A549 (cell line): ENCODE data around the gene CTDSPL. TPM values are rescaled to one million over a fixed set of nuclear protein-coding genes. Genes with fewer than 3 reads are reported as not detected.

Experiments
- ATAC-seq, 2 experiments: fragments of 200-7000 bp in 1 of 2; fragments of >200 bp in 1 of 2; cut with Nextera tagmentation in 1 of 2; cut with Tn5 transposase in 1 of 2; 3 replicates each; pipeline versions ENCODE4 v1.8.0 to v1.9.1; 2018 to 2020; ENCODE audit warnings: mild to moderate bottlenecking in 1 of 2, moderate library complexity in 1 of 2
- CTCF ChIA-PET: fragments of 300-600 bp; sonication (Branson Sonifier 250); formaldehyde crosslinking; extraction: SDS; loops from one replicate; lab custom pipeline; 2021; ENCODE audit warnings: antibody characterized with exemption, inconsistent platforms; lab: Yijun Ruan, JAX
- POLR2A ChIA-PET: fragments of 350-600 bp; formaldehyde crosslinking; extraction: SDS; loops from one replicate; lab custom pipeline; 2021; ENCODE audit warnings: antibody characterized with exemption, inconsistent platforms; lab: Yijun Ruan, JAX
- DNase-seq, 2 experiments: peaks; one replicate each; pipeline versions ENCODE4 v3.0.0 to v3.0.0-alpha.2; 2011 to 2016; ENCODE audit warnings: low read depth in 1 of 2, low spot score in 1 of 2
- FAIRE-seq: peaks from 2 replicates; lab custom pipeline; 2011; peaks lifted over from hg19 to GRCh38; lab: Jason Lieb, UNC
- H3K27ac ChIP-seq, 2 experiments: fragments of >200 bp; sonication (Bioruptor Twin); formaldehyde crosslinking; 3 replicates each; pipeline ENCODE4 v1.5.1; 2016 to 2017
- H3K4me1 ChIP-seq: fragments of >200 bp; sonication (Bioruptor Twin); formaldehyde crosslinking; 3 replicates; pipeline ENCODE4 v1.6.1; 2016
- H3K4me2 ChIP-seq: fragments of >200 bp; sonication (Bioruptor Twin); formaldehyde crosslinking; 3 replicates; pipeline ENCODE4 v1.6.1; 2016
- H3K4me3 ChIP-seq: fragments of >200 bp; sonication (Bioruptor Twin); formaldehyde crosslinking; 3 replicates; pipeline ENCODE4 v1.5.1; 2016
- H3K9me3 ChIP-seq: fragments of >200 bp; sonication (Bioruptor Twin); formaldehyde crosslinking; 3 replicates; pipeline ENCODE4 v1.6.1; 2016
- BHLHE40 ChIP-seq: IDR thresholded peaks from 2 replicates; pipeline ENCODE4 v1.6.1; 2012; ENCODE audit warnings: low read depth, low read length, inconsistent platforms
- CBX2 ChIP-seq: fragments of 200-600 bp; sonication (generic); IDR thresholded peaks from 2 replicates; pipeline ENCODE4 v1.6.1; 2016; ENCODE audit warnings: low read depth, mild to moderate bottlenecking, borderline replicate concordance
- CHD4 ChIP-seq: fragments of 200-600 bp; sonication (generic); IDR thresholded peaks from 2 replicates; pipeline ENCODE4 v1.6.1; 2016; ENCODE audit warnings: antibody characterized with exemption, mild to moderate bottlenecking, borderline replicate concordance
- EHF ChIP-seq: fragments of 250-450 bp; sonication (Bioruptor Pico); IDR thresholded peaks from 2 replicates; pipeline ENCODE4 v1.5.0; 2020; ENCODE audit warnings: mild to moderate bottlenecking
- ESRRA ChIP-seq: fragments of 150-350 bp; IDR thresholded peaks from 2 replicates; pipeline ENCODE4 v1.6.1; 2014; ENCODE audit warnings: mild to moderate bottlenecking, low read length, borderline replicate concordance
- FOSL2 ChIP-seq, 2 experiments: fragments of 450-650 bp in 1 of 2; fragments of >200 bp in 1 of 2; sonication (Bioruptor Twin) in 1 of 2; formaldehyde crosslinking; IDR thresholded peaks; 2 replicates each; pipeline versions ENCODE4 v1.5.0 to v1.6.1; 2016 to 2020; ENCODE audit warnings: mild to moderate bottlenecking in 1 of 2, moderate library complexity in 1 of 2
- GATA3 ChIP-seq: IDR thresholded peaks from 2 replicates; pipeline ENCODE4 v1.6.1; 2012; ENCODE audit warnings: borderline replicate concordance
- HOXB13 ChIP-seq: fragments of 250-450 bp; sonication (Bioruptor Pico); IDR thresholded peaks from 2 replicates; pipeline ENCODE4 v1.5.0; 2020; ENCODE audit warnings: low read depth, mild to moderate bottlenecking, moderate library complexity
- HOXB5 ChIP-seq: fragments of 250-450 bp; sonication (Bioruptor Pico); IDR thresholded peaks from 2 replicates; pipeline ENCODE4 v1.5.0; 2020; ENCODE audit warnings: mild to moderate bottlenecking, moderate library complexity
- JUNB ChIP-seq: fragments of >200 bp; sonication (Bioruptor Twin); formaldehyde crosslinking; IDR thresholded peaks from 2 replicates; pipeline ENCODE4 v1.6.1; 2016
- KDM5A ChIP-seq: fragments of 200-600 bp; sonication (generic); IDR thresholded peaks from 2 replicates; pipeline ENCODE4 v1.6.1; 2016; ENCODE audit warnings: antibody characterized with exemption, mild to moderate bottlenecking
- MAFK ChIP-seq: fragments of 450-650 bp; IDR thresholded peaks from 2 replicates; pipeline ENCODE4 v1.6.1; 2014; ENCODE audit not compliant: partially characterized antibody
- NPAS2 ChIP-seq: fragments of 250-450 bp; sonication (Bioruptor Pico); IDR thresholded peaks from 2 replicates; pipeline ENCODE4 v1.8.0; 2022; ENCODE audit warnings: mild to moderate bottlenecking, moderate library complexity, borderline replicate concordance
- POLR2A ChIP-seq: IDR thresholded peaks from 2 replicates; pipeline ENCODE4 v1.6.1; 2012; ENCODE audit warnings: mild to moderate bottlenecking, low read length
- RCOR1 ChIP-seq: fragments of 150-350 bp; IDR thresholded peaks from 2 replicates; pipeline ENCODE4 v1.6.1; 2014; ENCODE audit warnings: antibody characterized with exemption, low read length, low read depth
- RNF2 ChIP-seq: fragments of 200-600 bp; sonication (generic); IDR thresholded peaks from 2 replicates; pipeline ENCODE4 v1.6.1; 2016; ENCODE audit warnings: low read depth, mild to moderate bottlenecking, antibody characterized with exemption, moderate library complexity, borderline replicate concordance
- SREBF2 ChIP-seq: fragments of 450-650 bp; IDR thresholded peaks from 2 replicates; pipeline ENCODE4 v1.6.1; 2014; ENCODE audit warnings: mild to moderate bottlenecking, moderate library complexity
- ZC3H11A ChIP-seq: fragments of 450-650 bp; IDR thresholded peaks from 2 replicates; pipeline ENCODE4 v1.6.1; 2014; ENCODE audit warnings: antibody characterized with exemption, mild to moderate bottlenecking
- ZNF302 ChIP-seq: fragments of 250-450 bp; sonication (Bioruptor Pico); IDR thresholded peaks from 2 replicates; pipeline ENCODE4 v1.9.0; 2021; ENCODE audit warnings: inconsistent platforms, mild to moderate bottlenecking, moderate library complexity
- WGBS: methylation state at CpG from one replicate; pipeline ENCODE4 v1.1.6; 2017; ENCODE audit errors: missing lambda C conversion rate; 5-methylcytosine and 5-hydroxymethylcytosine counted together
- polyA plus RNA-seq, 4 experiments: library from polyadenylated mRNA; depleted of rRNA in 3 of 4; stranded (reverse); fragments of >200 nt; fragmentation: RNase III in 1 of 4; extraction: RNeasy Plus Mini Kit Qiagen cat#74134 plus additional on column Dnase treatment in 1 of 4; gene quantifications; 2 replicates in 3 of 4; 3 replicates in 1 of 4; pipeline ENCODE4 v1.2.3, GENCODE V29; 2011 to 2017
- TF ChIP-seq, protein P1 (sequence below): IDR thresholded peaks from 2 replicates; pipeline ENCODE4 v1.6.1; 2012
- TF ChIP-seq, protein P2 (sequence below): fragments of >200 bp; sonication (Bioruptor Twin); formaldehyde crosslinking; IDR thresholded peaks from 3 replicates; pipeline ENCODE4 v1.6.1; 2016
- TF ChIP-seq, protein P3 (sequence below): IDR thresholded peaks from 2 replicates; pipeline ENCODE4 v1.6.1; 2012; ENCODE audit warnings: low read depth, borderline replicate concordance
- TF ChIP-seq, protein P4 (sequence below): fragments of 150-350 bp; IDR thresholded peaks from 2 replicates; pipeline ENCODE4 v1.6.1; 2014; ENCODE audit warnings: low read depth, mild to moderate bottlenecking, low read length

CTDSPL gene
- polyA plus RNA-seq, 2 of the 4 experiments (the other 2 are of a cell fraction): 9.9 to 35.1 TPM

DNA sequence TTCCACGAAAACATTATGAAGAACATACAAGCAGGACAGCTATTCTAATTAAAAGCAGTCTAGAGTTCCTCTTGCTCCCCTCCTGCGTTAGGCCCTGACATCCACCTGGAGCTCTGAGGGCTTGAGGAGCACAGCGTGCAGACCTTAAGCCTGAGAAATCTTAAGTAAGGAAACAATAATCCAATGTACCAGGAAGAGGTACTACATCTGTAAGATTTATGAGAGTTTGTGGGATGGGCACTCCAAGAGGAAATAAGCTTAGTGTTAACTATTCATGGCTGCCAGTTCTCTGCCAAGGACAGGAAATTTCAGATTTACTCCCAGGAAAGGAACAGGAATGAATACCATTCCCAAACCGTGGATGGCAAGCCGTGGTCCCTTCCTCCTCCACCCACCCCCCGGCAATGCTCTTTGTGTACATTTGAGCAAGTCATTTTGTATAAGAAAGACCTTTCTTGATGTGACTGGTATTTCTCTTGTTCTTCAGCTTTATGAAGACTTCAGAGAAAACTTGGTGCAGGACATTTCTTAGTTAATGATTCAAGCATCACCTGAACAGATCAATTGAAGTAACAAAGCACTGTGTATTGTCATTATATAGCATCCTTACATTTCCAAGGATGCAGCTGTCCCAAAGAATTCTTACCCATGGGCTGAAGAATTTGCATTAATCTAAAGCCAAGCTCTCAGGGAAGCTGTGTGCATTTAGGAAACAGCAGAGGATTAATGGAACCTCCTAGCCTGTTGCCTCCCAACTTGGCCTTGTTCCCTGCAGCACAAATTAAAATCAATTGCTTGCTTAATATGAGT lies 100.1 kb downstream of the CTDSPL start:
- Histone ChIP-seq H3K4me2 (no peak overlapping the region), H3K9me3 (no peaks in the 10 kb centered on the region), H3K27ac (peak overlapping the region in 1 of 2 experiments; percentile 7; a peak in 1 of 6 replicates), H3K4me3 (no peak overlapping the region), H3K4me1 (peaks cover 42% of the 10 kb centered on the region)
- DNase-seq (no peak), FAIRE-seq (no peak), ATAC-seq (peak in 1 of 2 experiments; percentile 24; a peak in 2 of 6 replicates)
- no peak for TF ChIP-seq ESRRA
- no peak for TF ChIP-seq POLR2A
- TF ChIP-seq, protein P1, sequence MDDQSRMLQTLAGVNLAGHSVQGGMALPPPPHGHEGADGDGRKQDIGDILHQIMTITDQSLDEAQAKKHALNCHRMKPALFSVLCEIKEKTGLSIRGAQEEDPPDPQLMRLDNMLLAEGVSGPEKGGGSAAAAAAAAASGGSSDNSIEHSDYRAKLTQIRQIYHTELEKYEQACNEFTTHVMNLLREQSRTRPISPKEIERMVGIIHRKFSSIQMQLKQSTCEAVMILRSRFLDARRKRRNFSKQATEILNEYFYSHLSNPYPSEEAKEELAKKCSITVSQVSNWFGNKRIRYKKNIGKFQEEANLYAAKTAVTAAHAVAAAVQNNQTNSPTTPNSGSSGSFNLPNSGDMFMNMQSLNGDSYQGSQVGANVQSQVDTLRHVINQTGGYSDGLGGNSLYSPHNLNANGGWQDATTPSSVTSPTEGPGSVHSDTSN: no peak
- TF ChIP-seq BHLHE40: no peak
- no peak for TF ChIP-seq JUNB
- TF ChIP-seq HOXB5 (CRISPR knock-in tag): no peak
- no peak for TF ChIP-seq MAFK
- no peak for TF ChIP-seq RNF2
- TF ChIP-seq KDM5A: no peak
- WGBS: 71% methylated on average over 6 of the region's 6 CpGs
- ChIA-PET CTCF (interaction anchor here (0.7 to 2.9 kb wide), 4 partner anchors 13 to 43 kb away, joined by 3 to 11 read pairs (median 8); no protein-coding TSS in a partner anchor), POLR2A (no interaction called here)

DNA sequence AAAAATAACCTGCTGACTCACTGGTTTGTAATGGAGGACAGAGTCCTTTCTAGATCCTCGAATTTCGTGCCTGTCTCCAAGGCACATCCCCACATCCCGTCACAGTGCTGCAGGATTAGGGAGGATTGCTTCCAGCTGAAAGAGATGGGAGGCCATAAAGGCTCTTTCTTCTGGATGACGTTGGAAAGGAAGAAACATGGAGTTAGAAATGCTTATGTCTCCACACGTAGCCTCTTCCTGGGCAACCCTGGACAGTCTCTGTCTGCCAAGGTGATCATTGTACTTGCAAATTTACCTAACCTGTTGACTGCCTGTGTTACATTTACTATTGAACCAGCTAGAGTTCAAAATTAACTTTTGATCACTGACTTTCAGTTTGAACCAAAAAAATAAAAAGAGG lies 101.3 kb downstream of the CTDSPL start:
- ATAC-seq (no peak), FAIRE-seq (no peak), DNase-seq (no peak)
- no peak for TF ChIP-seq SREBF2
- TF ChIP-seq MAFK: no peak
- TF ChIP-seq RCOR1: no peak
- TF ChIP-seq CHD4: no peak
- TF ChIP-seq, protein P2, sequence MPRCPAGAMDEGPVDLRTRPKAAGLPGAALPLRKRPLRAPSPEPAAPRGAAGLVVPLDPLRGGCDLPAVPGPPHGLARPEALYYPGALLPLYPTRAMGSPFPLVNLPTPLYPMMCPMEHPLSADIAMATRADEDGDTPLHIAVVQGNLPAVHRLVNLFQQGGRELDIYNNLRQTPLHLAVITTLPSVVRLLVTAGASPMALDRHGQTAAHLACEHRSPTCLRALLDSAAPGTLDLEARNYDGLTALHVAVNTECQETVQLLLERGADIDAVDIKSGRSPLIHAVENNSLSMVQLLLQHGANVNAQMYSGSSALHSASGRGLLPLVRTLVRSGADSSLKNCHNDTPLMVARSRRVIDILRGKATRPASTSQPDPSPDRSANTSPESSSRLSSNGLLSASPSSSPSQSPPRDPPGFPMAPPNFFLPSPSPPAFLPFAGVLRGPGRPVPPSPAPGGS: no peak
- TF ChIP-seq FOSL2 (IDR thresholded peaks at IDR 0.05): no peak
- TF ChIP-seq FOSL2 (CRISPR knock-in tag; IDR thresholded peaks at IDR 0.05): no peak
- TF ChIP-seq, protein P3, sequence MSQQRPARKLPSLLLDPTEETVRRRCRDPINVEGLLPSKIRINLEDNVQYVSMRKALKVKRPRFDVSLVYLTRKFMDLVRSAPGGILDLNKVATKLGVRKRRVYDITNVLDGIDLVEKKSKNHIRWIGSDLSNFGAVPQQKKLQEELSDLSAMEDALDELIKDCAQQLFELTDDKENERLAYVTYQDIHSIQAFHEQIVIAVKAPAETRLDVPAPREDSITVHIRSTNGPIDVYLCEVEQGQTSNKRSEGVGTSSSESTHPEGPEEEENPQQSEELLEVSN: no peak
- no peak for TF ChIP-seq CBX2
- no peak for TF ChIP-seq ZC3H11A
- no peak for TF ChIP-seq ZNF302
- no peak for TF ChIP-seq JUNB
- no peak for TF ChIP-seq GATA3
- TF ChIP-seq HOXB13 (CRISPR knock-in tag): no peak
- TF ChIP-seq ESRRA: no peak
- TF ChIP-seq, protein P4, sequence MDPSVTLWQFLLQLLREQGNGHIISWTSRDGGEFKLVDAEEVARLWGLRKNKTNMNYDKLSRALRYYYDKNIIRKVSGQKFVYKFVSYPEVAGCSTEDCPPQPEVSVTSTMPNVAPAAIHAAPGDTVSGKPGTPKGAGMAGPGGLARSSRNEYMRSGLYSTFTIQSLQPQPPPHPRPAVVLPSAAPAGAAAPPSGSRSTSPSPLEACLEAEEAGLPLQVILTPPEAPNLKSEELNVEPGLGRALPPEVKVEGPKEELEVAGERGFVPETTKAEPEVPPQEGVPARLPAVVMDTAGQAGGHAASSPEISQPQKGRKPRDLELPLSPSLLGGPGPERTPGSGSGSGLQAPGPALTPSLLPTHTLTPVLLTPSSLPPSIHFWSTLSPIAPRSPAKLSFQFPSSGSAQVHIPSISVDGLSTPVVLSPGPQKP: no peak
- no peak for TF ChIP-seq EHF (CRISPR knock-in tag)
- TF ChIP-seq NPAS2 (CRISPR knock-in tag): no peak
- POLR2A ChIA-PET: no interaction called here
- no peak overlapping the region for H3K4me2 ChIP-seq
- no peaks in the 10 kb centered on the region for H3K9me3 ChIP-seq
- H3K4me1 ChIP-seq: peaks cover 44% of the 10 kb centered on the region
- CTCF ChIA-PET: interaction anchor here (2.9 to 6.4 kb wide), 2 partner anchors 8 to 34 kb away, joined by 10 to 74 read pairs; no protein-coding TSS in a partner anchor
- 0 out of 6 replicates have a peak overlapping the region, but pooled peaks of 1 of the 2 experiments have one; percentile 29 for H3K27ac ChIP-seq
- H3K4me3 ChIP-seq: no peak overlapping the region
- WGBS: 73% methylated on average over 5 of the region's 5 CpGs
